Esophagus muscularis mucosa (tissue), 4 donors: ENCODE results near the gene SYCN. TPM values are rescaled to one million over a fixed set of nuclear protein-coding genes. Genes with fewer than 3 reads are reported as not detected.

ENCODE experiments used
- DNase-seq: peaks from one replicate; pipeline ENCODE4 v3.0.0-alpha.2; 2017; ENCODE audit errors: extremely low spot score
- H3K27ac ChIP-seq, 4 donors: fragments of 200-600 bp; sonication (generic); replicated peaks in 1 of 4; 1 replicate in 3 of 4; 2 replicates in 1 of 4; pipeline ENCODE4 v1.5.1; 2016 to 2019; ENCODE audit warnings: mild to moderate bottlenecking in 1 of 4
- H3K27me3 ChIP-seq, 4 donors: fragments of 200-600 bp; sonication (generic); one replicate each; pipeline versions ENCODE4 v1.5.1 to v1.6.0; 2016 to 2019
- H3K36me3 ChIP-seq, 4 donors: fragments of 200-600 bp; sonication (generic); one replicate each; pipeline ENCODE4 v1.5.1; 2016 to 2019
- H3K4me1 ChIP-seq, 4 donors: fragments of 200-600 bp; sonication (generic); one replicate each; pipeline ENCODE4 v1.5.1; 2016 to 2019
- H3K4me3 ChIP-seq, 4 donors: fragments of 200-600 bp; sonication (generic); 1 replicate in 2 of 4; 2 replicates in 2 of 4; pipeline ENCODE4 v1.5.1; 2016 to 2019; ENCODE audit warnings: mild to moderate bottlenecking in 4 of 4, moderate library complexity in 1 of 4
- H3K9me3 ChIP-seq, 4 donors: fragments of 200-600 bp; sonication (generic); 1 replicate in 3 of 4; 2 replicates in 1 of 4; pipeline ENCODE4 v1.5.1; 2016 to 2019
- EP300 ChIP-seq: sonication (generic); formaldehyde crosslinking; IDR thresholded peaks from one replicate; pipeline ENCODE4 v1.6.1; 2017; ENCODE audit warnings: antibody characterized with exemption
- POLR2A ChIP-seq: fragments of 450-650 bp; IDR thresholded peaks from one replicate; pipeline ENCODE4 v1.6.1; 2017; ENCODE audit warnings: antibody characterized with exemption, moderate library complexity, mild to moderate bottlenecking, low read depth
- POLR2AphosphoS5 ChIP-seq, 2 donors: sonication (generic); formaldehyde crosslinking; IDR thresholded peaks; one replicate each; pipeline ENCODE4 v1.6.1; 2017; ENCODE audit warnings: antibody characterized with exemption in 2 of 2
- WGBS: methylation state at CpG from one replicate; pipeline ENCODE4 v1.1.5; 2018; 5-methylcytosine and 5-hydroxymethylcytosine counted together
- intact Hi-C: fragments of 100-400 bp; cut with DNase I; formaldehyde crosslinking; loops from one replicate; pipeline ENCODE4 v1.15.1; 2023
- total RNA-seq, 4 donors: library from RNA; depleted of rRNA; stranded (reverse); fragments of >200 nt; gene quantifications; one replicate each; pipeline versions ENCODE4 v1.1.0 to v1.2.1, GENCODE V29; 2016
- TF ChIP-seq, protein P1 (sequence below), 3 experiments: fragments of 200-600 bp in 2 of 3; fragments of 450-650 bp in 1 of 3; sonication (generic) in 2 of 3; IDR thresholded peaks; one replicate each; pipeline ENCODE4 v1.5.1; 2017 to 2019; ENCODE audit warnings: antibody characterized with exemption in 3 of 3, mild to moderate bottlenecking in 2 of 3, moderate library complexity in 1 of 3

SYCN gene
- total RNA-seq, result not detected

DNA sequence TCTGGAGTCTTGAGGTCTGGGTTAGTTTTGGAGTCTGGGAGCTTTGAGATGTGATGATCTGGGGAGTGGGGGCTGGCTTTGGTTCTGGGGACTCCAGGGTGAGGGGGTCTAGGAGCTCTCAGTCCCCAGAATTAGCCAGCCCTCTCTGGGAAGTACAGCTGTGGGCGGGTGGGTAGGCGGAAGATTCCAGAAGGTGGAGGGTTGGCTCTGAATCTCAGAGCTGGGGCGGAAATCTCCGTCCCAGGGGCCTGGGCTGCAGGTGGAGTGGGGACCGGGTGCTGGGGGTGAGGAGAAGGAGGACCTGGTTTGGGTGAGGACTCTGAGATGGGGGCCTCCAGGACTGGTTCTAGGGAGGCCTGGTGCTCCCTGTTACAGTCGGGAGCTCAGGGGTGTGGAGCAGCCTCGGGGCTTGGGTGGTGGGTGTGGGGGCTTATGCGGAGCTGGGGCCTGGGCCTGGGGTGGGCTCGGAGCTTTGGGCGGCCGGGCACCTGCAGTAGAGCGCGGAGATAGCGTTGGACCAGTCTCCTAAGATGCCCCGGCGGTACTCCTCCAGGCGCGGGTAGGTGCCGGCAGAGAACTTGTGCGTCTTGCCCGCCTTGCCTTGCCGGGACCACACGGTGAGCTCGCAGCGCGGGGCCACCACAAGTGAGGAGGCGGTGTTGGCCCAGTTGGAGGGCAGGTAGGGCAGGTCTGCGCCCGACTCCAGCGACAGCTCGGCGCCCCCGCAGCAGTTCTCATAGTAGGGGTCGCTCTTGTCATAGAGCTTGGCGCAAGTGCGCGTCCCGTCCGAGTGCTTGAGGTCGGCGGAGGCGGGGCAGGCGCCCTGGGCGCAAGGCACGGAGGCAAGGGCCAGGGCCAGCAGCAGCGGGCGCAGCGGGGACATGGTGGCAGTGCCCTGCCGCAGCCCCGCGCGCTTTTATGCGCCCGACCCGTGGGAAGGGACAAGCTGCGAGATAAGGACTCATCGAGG is at the start of gene SYCN:
SYCN (minus strand) TSS at position 892 of the 970 bp plus-strand sequence; CDS start at position 883, 9 bp downstream.
- TF ChIP-seq POLR2A (no peak), EP300 (no peak), POLR2AphosphoS5 (IDR thresholded peaks at IDR 0.05) (no peak)
- TF ChIP-seq, protein P1, sequence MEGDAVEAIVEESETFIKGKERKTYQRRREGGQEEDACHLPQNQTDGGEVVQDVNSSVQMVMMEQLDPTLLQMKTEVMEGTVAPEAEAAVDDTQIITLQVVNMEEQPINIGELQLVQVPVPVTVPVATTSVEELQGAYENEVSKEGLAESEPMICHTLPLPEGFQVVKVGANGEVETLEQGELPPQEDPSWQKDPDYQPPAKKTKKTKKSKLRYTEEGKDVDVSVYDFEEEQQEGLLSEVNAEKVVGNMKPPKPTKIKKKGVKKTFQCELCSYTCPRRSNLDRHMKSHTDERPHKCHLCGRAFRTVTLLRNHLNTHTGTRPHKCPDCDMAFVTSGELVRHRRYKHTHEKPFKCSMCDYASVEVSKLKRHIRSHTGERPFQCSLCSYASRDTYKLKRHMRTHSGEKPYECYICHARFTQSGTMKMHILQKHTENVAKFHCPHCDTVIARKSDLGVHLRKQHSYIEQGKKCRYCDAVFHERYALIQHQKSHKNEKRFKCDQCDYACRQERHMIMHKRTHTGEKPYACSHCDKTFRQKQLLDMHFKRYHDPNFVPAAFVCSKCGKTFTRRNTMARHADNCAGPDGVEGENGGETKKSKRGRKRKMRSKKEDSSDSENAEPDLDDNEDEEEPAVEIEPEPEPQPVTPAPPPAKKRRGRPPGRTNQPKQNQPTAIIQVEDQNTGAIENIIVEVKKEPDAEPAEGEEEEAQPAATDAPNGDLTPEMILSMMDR (IDR thresholded peaks at IDR 0.05), result no peak
- intact Hi-C loops, result no loop called here

DNA sequence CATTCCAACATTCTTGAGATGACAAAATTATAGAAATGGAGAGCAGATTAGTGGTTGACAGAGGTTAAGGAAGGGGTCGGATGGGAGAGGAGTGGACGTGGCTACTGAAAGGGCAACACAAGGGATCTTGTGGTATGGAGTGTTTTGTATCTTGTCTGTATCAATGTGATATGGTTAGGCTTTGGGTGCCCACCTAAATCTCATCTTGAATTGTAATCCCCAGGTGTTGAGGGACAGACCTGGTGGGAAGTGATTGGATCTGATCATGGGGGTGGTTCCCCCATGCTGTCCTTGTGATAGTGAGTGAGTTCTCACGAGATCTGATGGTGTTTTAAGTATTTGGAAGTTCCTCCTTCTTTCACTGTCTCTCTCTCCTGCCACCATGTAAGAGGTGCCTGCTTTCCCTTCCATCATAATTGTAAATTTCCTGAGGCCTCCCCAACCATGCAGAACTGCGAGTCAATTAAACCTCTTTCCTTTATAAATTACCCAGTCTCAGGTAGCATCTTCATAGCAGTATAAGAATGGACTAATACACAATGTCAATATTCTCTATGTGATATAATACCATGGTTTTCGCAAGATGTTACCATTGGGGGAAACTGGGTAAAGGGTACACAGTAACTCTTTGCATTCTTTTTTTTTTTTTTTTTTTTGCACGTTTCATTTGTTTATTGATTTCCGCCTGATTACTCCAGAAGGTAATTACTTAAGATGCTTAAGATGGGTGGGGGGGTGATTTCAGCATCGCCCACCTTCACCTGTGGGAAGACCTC is 49.5 kb upstream of the SYCN start:
- H3K4me1 ChIP-seq, result no peaks in the 10 kb centered on the region
- WGBS, result 85% methylated on average over 8 of the region's 8 CpGs
- no peak for DNase-seq
- no peak overlapping the region for H3K27ac ChIP-seq
- intact Hi-C loops, result no loop called here
- no peak for TF ChIP-seq POLR2AphosphoS5 (IDR thresholded peaks at IDR 0.05)
- no peak for TF ChIP-seq EP300
- TF ChIP-seq POLR2A, result no peak
- TF ChIP-seq, protein P1 (IDR thresholded peaks at IDR 0.05), result no peak
- H3K27me3 ChIP-seq, result peaks cover 0 to 67% (median 6%) of the 10 kb centered on the region in 4 donors
- no peaks in the 10 kb centered on the region for H3K36me3 ChIP-seq
- no peaks in the 10 kb centered on the region for H3K9me3 ChIP-seq
- H3K4me3 ChIP-seq, result no peak overlapping the region

More for the DNA sequence above, at the start of gene SYCN:
- DNase-seq, result no peak
- peaks cover 0 to 83% (median 23%) of the 10 kb centered on the region in 4 donors for H3K27me3 ChIP-seq
- H3K4me1 ChIP-seq, result peaks cover 0 to 4% (median 2%) of the 10 kb centered on the region in 4 donors
- H3K9me3 ChIP-seq, result no peaks in the 10 kb centered on the region
- 65% methylated on average over 9 of the region's 57 CpGs for WGBS
- H3K36me3 ChIP-seq, result no peaks in the 10 kb centered on the region
- H3K4me3 ChIP-seq, result no peak within 1 kb of the TSS
- no peak within 1 kb of the TSS for H3K27ac ChIP-seq

- Histone ChIP-seq H3K4me3 (no peak overlapping the region), H3K27ac (no peak overlapping the region), H3K9me3 (no peaks in the 10 kb centered on the region), H3K36me3 (no peaks in the 10 kb centered on the region), H3K4me1 (peaks cover 6 to 11% (median 8%) of the 10 kb centered on the region in 4 donors), H3K27me3 (peaks cover 0 to 68% (median 16%) of the 10 kb centered on the region in 4 donors)
- DNase-seq, result no peak
- intact Hi-C loops, result no loop called here
- TF ChIP-seq, protein P1 (IDR thresholded peaks at IDR 0.05), result no peak
- TF ChIP-seq POLR2A, result no peak
- TF ChIP-seq EP300, result no peak
- TF ChIP-seq POLR2AphosphoS5 (IDR thresholded peaks at IDR 0.05), result no peak
- 54% methylated on average over 3 of the region's 3 CpGs for WGBS
Observed at GRCh38 chr19:39252458-39252857, 48.4 kb upstream of the SYCN start.

DNA sequence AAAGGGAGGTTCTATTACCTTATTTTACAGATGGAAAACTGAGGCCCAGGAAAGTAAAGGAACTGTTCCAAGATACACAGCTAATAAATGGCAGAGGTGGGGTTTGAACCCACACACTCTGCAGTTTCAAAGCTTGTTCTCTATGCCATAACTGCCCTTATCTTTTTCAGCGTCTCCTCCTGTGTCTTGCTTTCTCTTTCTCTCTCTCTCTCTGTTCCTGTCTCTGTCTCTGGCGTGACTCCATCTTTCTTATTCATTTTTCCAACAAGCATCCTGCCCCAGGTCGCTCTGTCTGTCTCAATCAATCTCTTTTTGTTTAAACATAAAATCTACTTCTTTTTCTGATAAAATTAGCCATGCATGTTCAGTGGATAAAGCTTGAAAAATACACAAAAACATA is 47.8 kb upstream of the SYCN start:
- Histone ChIP-seq H3K4me3 (no peak overlapping the region), H3K27ac (no peak overlapping the region), H3K9me3 (no peaks in the 10 kb centered on the region), H3K4me1 (peaks cover 11 to 17% (median 14%) of the 10 kb centered on the region in 4 donors), H3K27me3 (peaks cover 0 to 71% (median 22%) of the 10 kb centered on the region in 4 donors), H3K36me3 (no peaks in the 10 kb centered on the region)
- intact Hi-C loops, result no loop called here
- no peak for TF ChIP-seq EP300
- no peak for TF ChIP-seq POLR2AphosphoS5 (IDR thresholded peaks at IDR 0.05)
- no peak for TF ChIP-seq POLR2A
- TF ChIP-seq, protein P1 (IDR thresholded peaks at IDR 0.05), result no peak
- 60% methylated on average over 3 of the region's 3 CpGs for WGBS
- no peak for DNase-seq
